Activated CD8-positive, alpha-beta memory T cell treated with anti-CD3 and anti-CD28 coated beads, Interleukin-2, amount 10 ng/mL, durations not matched to agents 7 days and 5 days (primary cell): ENCODE data around the gene ELL2. TPM values are rescaled to one million over a fixed set of nuclear protein-coding genes. Genes with fewer than 3 reads are reported as not detected.
"Not testable (repeated sequence)": the region's sequence is repeated elsewhere in the genome, so short reads cannot be mapped to it uniquely, and the experiment has no call there.

Source experiments
- ATAC-seq: fragments of 150-1000 bp; cut with Tn5 transposase; one replicate; pipeline ENCODE4 v1.10.0; 2021; ENCODE audit warnings: moderate library complexity
- CTCF ChIA-PET: fragments of 350-600 bp; sonication (Branson Sonifier 250); formaldehyde crosslinking; loops from one replicate; lab custom pipeline; 2021; ENCODE audit warnings: antibody characterized with exemption; lab: Charles Lee
- DNase-seq: peaks from one replicate; pipeline ENCODE4 v3.0.0-alpha.2; 2020
- H3K27ac Mint-ChIP-seq: one replicate; pipeline ENCODE4 v1.8.0; 2021; ENCODE audit warnings: mild to moderate bottlenecking, mixed read lengths
- H3K27me3 Mint-ChIP-seq: one replicate; pipeline ENCODE4 v1.8.0; 2021; ENCODE audit warnings: mixed read lengths
- H3K36me3 Mint-ChIP-seq: one replicate; pipeline ENCODE4 v1.8.0; 2021; ENCODE audit warnings: mild to moderate bottlenecking, mixed read lengths
- H3K4me1 Mint-ChIP-seq: one replicate; pipeline ENCODE4 v1.8.0; 2021; ENCODE audit warnings: mixed read lengths
- H3K4me3 Mint-ChIP-seq: one replicate; pipeline ENCODE4 v1.8.0; 2021; ENCODE audit warnings: mild to moderate bottlenecking, moderate library complexity, mixed read lengths
- H3K9me3 Mint-ChIP-seq: one replicate; pipeline ENCODE4 v1.8.0; 2022; ENCODE audit warnings: low read depth, mixed read lengths
- total RNA-seq, 2 experiments: library from RNA; stranded (reverse); gene quantifications; one replicate each; pipeline ENCODE4 v1.2.3, GENCODE V29; 2021

ELL2 gene
- total RNA-seq, 2 experiments from 2014 or later, result 33.9 to 81.8 TPM

DNA sequence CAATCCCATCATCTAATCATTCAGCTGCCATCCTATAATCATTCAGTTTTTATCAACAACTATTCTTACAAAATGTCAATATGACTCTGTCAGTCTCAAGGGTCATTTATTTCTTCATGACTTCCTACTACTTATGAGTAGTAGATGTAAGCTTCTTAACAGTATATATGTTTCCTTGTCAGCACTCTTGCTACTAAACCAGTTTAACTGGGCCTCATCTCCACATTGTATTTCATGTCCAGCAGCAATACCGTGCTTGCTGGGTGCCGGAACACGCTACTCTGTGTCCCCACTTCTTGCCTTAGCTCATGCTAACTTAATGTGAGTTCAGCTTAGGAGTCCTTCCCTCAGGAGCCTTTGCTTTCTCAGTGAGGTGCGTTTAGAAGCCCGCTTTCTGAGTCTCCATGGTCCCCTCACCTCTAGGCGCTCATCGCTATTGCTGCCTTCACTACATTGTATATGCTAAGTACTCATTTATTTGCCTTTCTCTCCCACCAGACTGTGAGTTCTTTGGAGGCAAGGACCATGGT is 32.9 kb downstream of the ELL2 start:
- no peak for DNase-seq
- Mint-ChIP-seq H3K4me3 (no peak overlapping the region), H3K27me3 (no peaks in the 10 kb centered on the region), H3K4me1 (peaks cover 59% of the 10 kb centered on the region), H3K9me3 (no peaks in the 10 kb centered on the region), H3K36me3 (peaks cover 23% of the 10 kb centered on the region), H3K27ac (peak overlapping the region; percentile 87)
- no peak for ATAC-seq
- CTCF ChIA-PET, result no interaction called here

GRCh38 chr5:95927927-95928723 is 33.5 kb downstream of the ELL2 start:
- H3K4me1 Mint-ChIP-seq, result peaks cover 62% of the 10 kb centered on the region
- CTCF ChIA-PET, result no interaction called here
- peak overlapping the region; percentile 26 for H3K4me3 Mint-ChIP-seq

DNA sequence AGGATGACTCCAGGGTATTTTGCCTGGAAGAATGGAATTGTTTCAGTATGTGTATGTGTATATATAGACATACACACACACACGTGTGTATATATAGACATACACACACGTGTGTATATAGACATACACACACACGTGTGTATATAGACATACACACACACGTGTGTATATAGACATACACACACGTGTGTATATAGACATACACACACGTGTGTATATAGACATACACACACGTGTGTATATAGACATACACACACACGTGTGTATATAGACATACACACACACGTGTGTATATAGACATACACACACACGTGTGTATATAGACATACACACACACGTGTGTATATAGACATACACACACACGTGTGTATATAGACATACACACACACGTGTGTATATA is 34.4 kb downstream of the ELL2 start:
- H3K27me3 Mint-ChIP-seq, H3K9me3 Mint-ChIP-seq, ATAC-seq, CTCF ChIA-PET, H3K27ac Mint-ChIP-seq, H3K4me3 Mint-ChIP-seq, DNase-seq: not testable (repeated sequence)
- peaks cover 26% of the 10 kb centered on the region for H3K36me3 Mint-ChIP-seq
- peaks cover 63% of the 10 kb centered on the region for H3K4me1 Mint-ChIP-seq

More at GRCh38 chr5:95927927-95928723, 33.5 kb downstream of the ELL2 start:
- no peak for DNase-seq
- Mint-ChIP-seq H3K36me3 (peaks cover 27% of the 10 kb centered on the region), H3K27ac (peak overlapping the region; percentile 87), H3K27me3 (no peaks in the 10 kb centered on the region), H3K9me3 (no peaks in the 10 kb centered on the region)
- peak; percentile 70 for ATAC-seq

DNA sequence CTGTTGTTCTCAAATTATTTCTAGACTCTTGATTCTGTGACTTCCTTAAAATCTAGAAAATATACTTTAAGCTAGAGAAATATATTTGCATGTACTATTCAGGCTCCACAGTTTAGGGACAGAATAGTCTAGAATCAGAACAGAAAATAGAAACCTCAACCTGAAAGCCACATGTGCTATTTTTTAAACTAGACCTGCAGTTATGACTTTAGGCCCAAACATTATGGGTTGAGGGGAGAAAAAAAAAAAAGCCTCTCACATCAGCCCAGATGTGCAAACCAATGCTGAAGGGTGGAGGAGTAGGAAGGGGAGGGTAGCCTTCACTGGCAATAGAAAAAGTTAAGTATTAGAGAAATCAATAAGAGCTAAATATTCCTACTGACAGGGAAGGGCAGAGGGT is 35.7 kb downstream of the ELL2 start:
- no peaks in the 10 kb centered on the region for H3K27me3 Mint-ChIP-seq
- peaks cover 20% of the 10 kb centered on the region for H3K36me3 Mint-ChIP-seq
- H3K9me3 Mint-ChIP-seq, result no peaks in the 10 kb centered on the region
- no peak overlapping the region for H3K4me3 Mint-ChIP-seq
- peak overlapping the region; percentile 51 for H3K27ac Mint-ChIP-seq
- peak; percentile 5 for ATAC-seq
- no peak for DNase-seq
- CTCF ChIA-PET, result interaction anchor here (1.6 kb wide), 1 partner anchor 56 kb away, joined by 5 read pairs; no protein-coding TSS in a partner anchor
- peaks cover 58% of the 10 kb centered on the region for H3K4me1 Mint-ChIP-seq

GRCh38 chr5:95925378-95925744 is 36.3 kb downstream of the ELL2 start:
- Mint-ChIP-seq H3K27me3 (no peaks in the 10 kb centered on the region), H3K27ac (no peak overlapping the region), H3K9me3 (no peaks in the 10 kb centered on the region), H3K4me1 (peaks cover 58% of the 10 kb centered on the region), H3K36me3 (peaks cover 16% of the 10 kb centered on the region), H3K4me3 (no peak overlapping the region)
- no peak for ATAC-seq
- DNase-seq, result no peak
- CTCF ChIA-PET, result interaction anchor here (1.0 to 1.6 kb wide), 3 partner anchors 33 to 66 kb away, joined by 3 to 5 read pairs (median 5); no protein-coding TSS in a partner anchor

DNA sequence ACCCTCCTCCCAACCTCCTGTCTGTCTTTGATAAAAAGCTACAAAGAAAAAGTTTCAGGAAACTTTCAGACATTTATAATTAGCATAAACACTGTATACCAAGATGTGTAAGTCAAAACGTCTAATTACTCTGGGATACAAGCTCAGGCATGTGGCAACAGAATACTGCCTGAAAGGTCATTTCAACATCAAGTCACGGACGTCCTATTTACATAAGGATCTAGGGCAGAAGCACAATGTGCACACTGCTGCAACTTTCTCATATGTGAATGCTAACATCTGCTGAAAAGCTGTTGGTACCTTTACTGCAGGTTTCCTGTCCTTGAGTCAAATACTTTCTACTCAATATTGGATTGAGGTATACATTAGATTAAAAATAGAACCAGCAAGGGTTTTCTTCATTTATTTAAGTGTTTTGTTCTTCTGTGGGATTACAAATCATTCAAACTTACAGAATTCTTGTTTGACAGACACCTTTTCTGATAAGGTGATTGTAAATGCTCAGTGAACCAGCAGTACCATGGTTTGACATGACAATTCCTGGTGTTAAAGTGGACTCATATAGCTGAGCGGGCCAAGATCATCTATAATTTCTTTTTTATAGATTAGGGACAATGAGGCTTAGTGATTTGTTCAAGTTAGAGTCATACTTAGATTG is 36.8 kb downstream of the ELL2 start:
- H3K36me3 Mint-ChIP-seq, result peaks cover 15% of the 10 kb centered on the region
- no peaks in the 10 kb centered on the region for H3K9me3 Mint-ChIP-seq

DNA sequence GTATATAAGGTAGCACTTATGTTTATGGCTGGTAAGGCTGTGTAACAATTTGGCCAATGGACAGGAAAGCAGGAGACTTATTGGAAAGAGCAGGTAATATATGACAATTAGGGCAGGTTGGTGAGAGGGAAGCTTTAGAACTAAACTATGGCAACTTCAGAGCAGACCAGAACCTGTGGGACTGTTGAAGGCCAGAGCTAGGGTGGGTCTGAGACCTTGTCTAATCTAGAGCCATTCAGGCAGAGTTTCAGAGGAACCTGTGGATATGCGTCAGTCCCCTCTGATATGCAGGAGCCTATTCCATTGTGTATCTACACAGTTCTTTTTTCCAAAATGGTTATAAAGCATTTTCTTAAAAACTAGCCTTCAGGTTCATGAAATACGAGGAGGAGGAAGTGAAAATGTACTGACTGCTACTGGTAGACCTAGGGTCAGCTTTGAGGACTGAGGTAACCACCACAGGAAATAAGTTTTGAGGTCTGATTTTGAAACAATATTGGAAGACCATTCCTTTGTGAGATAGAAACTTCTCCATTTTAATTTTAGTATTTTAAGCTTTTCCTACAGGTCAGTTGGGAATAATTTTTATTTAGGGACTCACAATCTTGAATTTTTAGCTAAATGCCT is 37.6 kb downstream of the ELL2 start:
- CTCF ChIA-PET, result interaction anchor here (1.0 to 1.6 kb wide), 3 partner anchors 12 to 54 kb away, joined by 3 to 5 read pairs (median 5); no protein-coding TSS in a partner anchor
- Mint-ChIP-seq H3K36me3 (peaks cover 14% of the 10 kb centered on the region), H3K27me3 (no peaks in the 10 kb centered on the region), H3K27ac (peak overlapping the region; percentile 42), H3K9me3 (no peaks in the 10 kb centered on the region), H3K4me1 (peaks cover 48% of the 10 kb centered on the region), H3K4me3 (no peak overlapping the region)
- no peak for ATAC-seq
- no peak for DNase-seq

More for the DNA sequence above, 36.8 kb downstream of the ELL2 start:
- ATAC-seq, result no peak
- Mint-ChIP-seq H3K4me3 (no peak overlapping the region), H3K27me3 (no peaks in the 10 kb centered on the region), H3K4me1 (peaks cover 55% of the 10 kb centered on the region), H3K27ac (peak overlapping the region; percentile 39)
- DNase-seq, result no peak
- CTCF ChIA-PET, result interaction anchor here (1.0 to 1.6 kb wide), 3 partner anchors 32 to 66 kb away, joined by 3 to 5 read pairs (median 5); no protein-coding TSS in a partner anchor

DNA sequence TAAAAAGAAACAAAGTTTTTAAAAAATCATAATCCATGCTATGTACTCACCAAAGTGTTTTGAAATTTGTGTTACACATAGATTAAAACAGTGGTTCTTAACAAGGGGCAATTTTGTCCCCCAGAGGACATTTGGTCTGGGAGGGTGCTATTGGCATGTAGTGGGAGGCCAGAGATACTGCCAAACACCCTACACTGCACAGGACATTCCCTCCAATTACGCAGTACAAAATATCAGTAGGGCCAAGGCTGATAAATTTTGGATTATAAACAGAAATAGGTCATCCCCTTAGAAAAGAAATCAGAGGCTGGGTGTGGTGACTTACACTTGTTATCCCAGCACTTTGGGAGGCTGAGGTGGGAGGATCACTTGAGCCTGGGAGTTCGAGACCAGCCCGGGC is 38.9 kb downstream of the ELL2 start:
- no peak overlapping the region for H3K4me3 Mint-ChIP-seq
- no peak for DNase-seq
- peaks cover 9% of the 10 kb centered on the region for H3K36me3 Mint-ChIP-seq
- no peaks in the 10 kb centered on the region for H3K27me3 Mint-ChIP-seq
- H3K27ac Mint-ChIP-seq, result no peak overlapping the region
- peaks cover 41% of the 10 kb centered on the region for H3K4me1 Mint-ChIP-seq
- CTCF ChIA-PET, result interaction anchor here (1.6 kb wide), 1 partner anchor 30 kb away, joined by 7 read pairs; no protein-coding TSS in a partner anchor
- ATAC-seq, result no peak
- no peaks in the 10 kb centered on the region for H3K9me3 Mint-ChIP-seq

GRCh38 chr5:95921501-95921900 is 40.1 kb downstream of the ELL2 start:
- H3K27ac Mint-ChIP-seq, result no peak overlapping the region
- H3K9me3 Mint-ChIP-seq, result no peaks in the 10 kb centered on the region
- ATAC-seq, result no peak
- DNase-seq, result no peak
- no peak overlapping the region for H3K4me3 Mint-ChIP-seq
- peaks cover 47% of the 10 kb centered on the region for H3K4me1 Mint-ChIP-seq
- CTCF ChIA-PET, result interaction anchor here (1.6 kb wide), 1 partner anchor 29 kb away, joined by 7 read pairs; no protein-coding TSS in a partner anchor
- H3K36me3 Mint-ChIP-seq, result peaks cover 7% of the 10 kb centered on the region
- no peaks in the 10 kb centered on the region for H3K27me3 Mint-ChIP-seq

- Mint-ChIP-seq H3K9me3 (no peaks in the 10 kb centered on the region), H3K27me3 (no peaks in the 10 kb centered on the region), H3K4me1 (peaks cover 48% of the 10 kb centered on the region), H3K36me3 (peaks cover 7% of the 10 kb centered on the region), H3K4me3 (no peak overlapping the region), H3K27ac (no peak overlapping the region)
- DNase-seq, result no peak
- ATAC-seq, result no peak
- CTCF ChIA-PET, result no interaction called here
Measured at GRCh38 chr5:95920822-95921221, 40.8 kb downstream of the ELL2 start.

- DNase-seq (no peak), ATAC-seq (no peak)
- Mint-ChIP-seq H3K4me1 (peaks cover 46% of the 10 kb centered on the region), H3K36me3 (peaks cover 7% of the 10 kb centered on the region), H3K9me3 (no peaks in the 10 kb centered on the region), H3K27me3 (no peaks in the 10 kb centered on the region), H3K27ac (no peak overlapping the region), H3K4me3 (no peak overlapping the region)
- CTCF ChIA-PET, result no interaction called here
Measured at GRCh38 chr5:95919658-95920057, 42.0 kb downstream of the ELL2 start.

DNA sequence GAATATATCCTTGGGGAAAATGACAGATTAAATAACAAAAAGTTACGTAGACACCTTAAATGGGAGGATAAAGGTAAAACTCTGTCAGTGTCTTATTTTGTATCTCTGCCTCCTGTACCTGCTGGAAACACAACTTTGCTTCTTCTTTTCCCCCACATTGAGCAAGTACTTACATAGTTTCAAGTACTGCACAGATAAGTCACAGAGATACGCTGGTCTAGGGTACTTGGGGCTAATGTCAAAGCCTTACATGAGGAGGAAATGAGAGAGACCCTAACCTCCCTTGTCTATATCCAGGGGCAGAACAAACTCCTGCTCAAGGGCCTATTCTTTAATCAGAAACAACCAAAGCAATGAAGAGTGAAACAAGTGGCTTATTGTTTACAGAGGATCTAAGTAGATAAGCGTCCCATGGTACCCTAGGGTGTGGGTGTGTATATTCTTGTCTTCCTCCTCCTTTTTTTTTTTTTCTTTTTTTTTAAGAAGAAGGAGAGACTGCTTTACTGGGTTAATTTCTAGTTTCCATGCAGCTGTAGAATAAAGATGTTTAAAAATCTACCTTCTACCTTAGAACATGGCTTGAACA is 43.1 kb downstream of the ELL2 start:
- H3K27ac Mint-ChIP-seq, result no peak overlapping the region
- H3K4me3 Mint-ChIP-seq, result no peak overlapping the region
- H3K27me3 Mint-ChIP-seq, result no peaks in the 10 kb centered on the region
- peaks cover 36% of the 10 kb centered on the region for H3K4me1 Mint-ChIP-seq
- CTCF ChIA-PET, result no interaction called here
- DNase-seq (no peak), ATAC-seq (no peak)
- no peaks in the 10 kb centered on the region for H3K9me3 Mint-ChIP-seq
- H3K36me3 Mint-ChIP-seq, result peaks cover 8% of the 10 kb centered on the region

GRCh38 chr5:95917207-95917606 is 44.4 kb downstream of the ELL2 start:
- ATAC-seq (no peak), DNase-seq (no peak)
- H3K4me3 Mint-ChIP-seq, result no peak overlapping the region
- CTCF ChIA-PET, result interaction anchor here (0.8 to 1.8 kb wide), 5 partner anchors 10 to 136 kb away, joined by 4 to 7 read pairs (median 5); no protein-coding TSS in a partner anchor
- H3K9me3 Mint-ChIP-seq, result no peaks in the 10 kb centered on the region
- no peak overlapping the region for H3K27ac Mint-ChIP-seq
- H3K4me1 Mint-ChIP-seq, result peaks cover 35% of the 10 kb centered on the region
- H3K36me3 Mint-ChIP-seq, result peaks cover 11% of the 10 kb centered on the region
- no peaks in the 10 kb centered on the region for H3K27me3 Mint-ChIP-seq
